ENCODE data around the gene HDHD5. TPM values are rescaled to one million over a fixed set of nuclear protein-coding genes. Genes with fewer than 3 reads are reported as not detected.

HDHD5 gene
- total RNA-seq, 1 donor from 2014 or later: 63.8 TPM

- intact Hi-C loops (cut with micrococcal nuclease): no loop called here
- DNase-seq: no peak
- no peak for ATAC-seq
Observed at GRCh38 chr22:17093081-17093480, 66.0 kb downstream of the HDHD5 start.

DNA sequence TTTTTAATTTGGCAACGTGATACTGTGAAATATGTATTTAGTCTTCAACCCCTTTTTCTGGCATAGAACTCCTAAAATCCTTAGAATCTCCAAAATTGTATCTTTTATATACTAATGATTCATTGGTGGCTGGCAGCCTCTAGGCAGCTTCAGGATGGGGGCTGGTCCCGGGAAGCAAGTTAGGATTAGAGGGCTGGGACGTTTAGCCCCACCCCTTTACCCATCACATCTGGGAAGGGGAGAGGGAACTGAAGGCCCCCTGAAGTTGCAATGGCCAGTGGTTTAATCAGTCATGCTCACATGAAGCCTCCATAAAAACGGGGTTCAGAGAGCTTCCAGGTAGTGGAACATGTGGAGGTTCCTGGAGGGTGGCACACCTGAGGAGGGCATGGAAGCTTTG lies 67.2 kb downstream of the HDHD5 start:
- DNase-seq (no peak), ATAC-seq (no peak)

GRCh38 chr22:17090550-17090949 lies 68.5 kb downstream of the HDHD5 start:
- DNase-seq (no peak), ATAC-seq (no peak)
- intact Hi-C loops (cut with micrococcal nuclease): no loop called here

More for the DNA sequence above, 67.2 kb downstream of the HDHD5 start:
- intact Hi-C loops (cut with micrococcal nuclease): no loop called here

Other genes starting within 250 kb of the HDHD5 start
- not detected for gene GAB4, start 151.1 kb downstream of the HDHD5 start, total RNA-seq
- 10.1 TPM for gene IL17RA, start 74.3 kb downstream of the HDHD5 start, total RNA-seq
- gene TMEM121B, start 37.9 kb downstream of the HDHD5 start, total RNA-seq: 1.7 TPM
- gene ADA2, start 60.2 kb upstream of the HDHD5 start, total RNA-seq: 34.0 TPM
- gene CECR2, start 210.2 kb upstream of the HDHD5 start, total RNA-seq: 7.1 TPM

All from left ventricle myocardium superior (tissue), 1 donor.